GM19238 (cell line): Measurements from ENCODE around the gene TMEM178B.

Experiments
- DNase-seq: peaks from one replicate; pipeline ENCODE4 v3.0.0; 2011; ENCODE audit warnings: low spot score; ENCODE audit not compliant: insufficient read length

The TMEM178B gene

DNA sequence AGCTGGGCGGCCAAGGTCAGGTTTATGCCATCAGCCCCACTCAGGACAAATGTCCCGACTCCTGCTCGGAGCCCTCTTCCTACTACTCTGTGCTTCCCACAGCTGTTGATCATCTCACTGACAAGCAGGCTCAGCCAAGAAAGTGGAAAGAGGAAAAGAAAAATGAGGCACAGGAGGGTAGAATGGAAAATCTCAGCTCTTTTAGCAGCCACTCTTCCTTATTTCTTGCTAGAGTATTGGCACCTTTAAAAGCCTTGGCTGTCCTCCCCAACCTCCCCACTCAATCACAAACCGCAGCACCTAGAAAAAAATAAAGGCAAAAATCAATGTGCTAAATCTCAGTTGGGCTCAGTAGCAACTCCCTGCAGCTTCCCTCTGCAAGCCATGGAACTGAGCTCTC, 442.1 kb downstream of the TMEM178B start:
- no peak for DNase-seq

DNA sequence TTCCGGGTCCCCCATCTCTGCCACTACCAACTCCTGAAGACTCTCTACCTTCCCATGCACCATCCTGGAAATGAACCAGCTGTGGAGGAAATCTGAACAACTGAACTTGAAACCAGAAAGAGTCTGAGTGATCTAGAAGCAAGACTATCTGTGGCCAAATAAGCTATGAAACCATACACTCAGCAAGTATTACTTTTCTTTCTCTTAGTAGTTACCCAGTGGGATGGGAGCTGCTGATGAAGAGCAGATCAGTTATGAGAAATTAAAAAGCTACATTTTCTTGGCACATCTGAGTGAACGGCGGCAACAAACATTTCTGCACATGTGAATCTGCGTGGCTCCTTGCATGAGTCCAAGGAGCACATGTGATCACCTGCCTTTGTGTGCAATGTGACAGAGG, 445.8 kb downstream of the TMEM178B start:
- no peak for DNase-seq

DNA sequence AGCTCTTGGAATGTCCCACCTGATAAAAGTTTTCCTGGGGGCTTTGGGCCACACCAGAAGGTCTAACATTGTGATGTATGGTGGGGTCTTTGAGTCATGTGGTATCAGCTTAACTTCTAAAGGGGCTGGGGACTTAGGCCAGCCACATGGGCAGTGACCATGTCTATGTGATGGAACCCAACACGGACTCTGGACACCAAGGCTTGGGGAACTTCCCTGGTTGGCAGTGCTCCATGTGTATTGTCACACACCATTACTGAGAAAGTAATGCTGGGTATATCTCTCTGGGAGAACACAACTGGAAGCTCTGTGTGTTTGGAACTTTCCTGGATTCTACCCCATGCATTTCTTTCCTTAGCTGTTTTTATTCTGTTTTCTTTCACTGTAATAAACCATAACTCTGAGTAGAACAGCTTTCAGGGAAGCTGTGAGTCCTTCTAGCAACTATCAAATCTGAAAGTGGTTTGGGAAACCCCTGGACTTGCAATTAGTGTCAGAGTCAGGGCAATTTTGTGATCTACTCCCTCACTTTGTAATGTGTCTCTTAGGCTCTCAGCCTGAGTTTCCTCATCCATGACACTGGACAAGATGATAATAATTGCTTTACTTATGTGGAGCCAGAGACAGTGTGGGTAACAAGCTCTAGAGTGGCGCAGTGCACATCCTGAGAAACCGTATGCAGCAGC, 448.9 kb downstream of the TMEM178B start:
- DNase-seq, result no peak

DNA sequence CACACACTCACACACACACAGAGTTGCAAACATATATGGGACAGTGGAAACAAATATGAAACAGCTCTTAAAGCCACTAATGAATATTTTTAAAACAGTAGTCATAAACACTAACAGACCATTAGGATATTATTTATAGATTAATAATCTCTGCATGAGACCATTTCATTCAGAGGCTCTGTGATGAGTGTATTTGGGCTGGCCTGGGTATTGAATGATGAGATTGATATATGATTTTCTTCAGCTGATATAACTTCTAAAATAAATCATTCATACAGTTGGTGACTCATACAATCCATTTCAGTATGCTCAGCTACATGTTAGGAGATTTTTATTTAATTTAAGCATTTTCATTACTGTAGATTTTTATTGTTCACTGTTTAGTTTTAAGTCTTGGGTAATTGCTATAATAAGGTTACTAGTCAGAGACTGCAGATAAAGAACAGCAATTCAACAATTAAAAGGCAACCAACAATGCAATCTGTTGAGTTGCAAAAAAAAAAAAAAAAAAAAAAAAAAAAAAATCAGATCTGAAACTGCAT, 452.2 kb downstream of the TMEM178B start:
- no peak for DNase-seq

DNA sequence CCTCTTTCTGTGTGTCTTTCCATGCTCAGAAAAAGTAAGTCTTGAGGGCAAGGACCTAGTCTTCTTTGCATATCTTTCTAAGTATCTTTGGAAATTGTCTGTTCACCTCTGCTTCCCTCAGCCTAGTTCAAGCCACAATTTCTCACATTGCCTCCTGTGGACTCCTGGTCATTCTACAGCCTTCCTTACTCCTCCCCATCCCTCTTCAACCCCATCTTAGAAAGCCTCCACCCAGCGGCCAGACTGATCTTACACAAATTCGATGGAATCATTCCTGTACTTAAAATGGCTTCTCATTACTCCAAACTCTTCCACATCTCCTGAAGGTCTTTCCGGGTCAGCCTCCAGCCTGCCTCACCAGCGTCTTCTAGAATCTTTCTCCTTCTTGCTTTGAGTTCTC, 453.2 kb downstream of the TMEM178B start:
- no peak for DNase-seq

DNA sequence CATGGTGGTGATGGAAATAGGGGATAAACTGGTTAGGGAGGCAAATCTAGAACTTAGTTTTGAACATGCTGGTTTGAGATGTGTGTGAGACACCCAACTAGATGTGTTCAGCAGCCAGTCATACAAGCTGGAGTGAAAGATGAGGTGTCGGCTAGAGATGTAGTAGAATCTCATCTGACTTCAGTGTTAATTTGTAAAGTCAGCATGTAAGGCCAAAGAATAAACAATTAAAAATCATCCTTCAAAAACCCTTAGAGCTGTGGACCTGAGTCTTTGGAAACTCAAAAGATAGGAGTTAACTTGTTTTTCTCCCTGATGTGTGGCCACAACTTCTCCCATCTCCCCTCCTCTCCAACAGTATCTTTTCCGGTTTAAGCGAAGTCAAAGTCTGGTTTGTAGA, 454.5 kb downstream of the TMEM178B start:
- no peak for DNase-seq
